22Rv1 (cell line): Measurements from ENCODE around the gene CAMK2B.

Experiments
- ZFX ChIP-seq: fragments of 450-650 bp; IDR thresholded peaks from 2 replicates; pipeline ENCODE4 v1.6.1; 2017; ENCODE audit warnings: antibody characterized with exemption, borderline replicate concordance
- TF ChIP-seq, protein P1 (sequence below): fragments of 450-650 bp; IDR thresholded peaks from 2 replicates; pipeline ENCODE4 v1.5.1; 2017; ENCODE audit warnings: mild to moderate bottlenecking

DNA sequence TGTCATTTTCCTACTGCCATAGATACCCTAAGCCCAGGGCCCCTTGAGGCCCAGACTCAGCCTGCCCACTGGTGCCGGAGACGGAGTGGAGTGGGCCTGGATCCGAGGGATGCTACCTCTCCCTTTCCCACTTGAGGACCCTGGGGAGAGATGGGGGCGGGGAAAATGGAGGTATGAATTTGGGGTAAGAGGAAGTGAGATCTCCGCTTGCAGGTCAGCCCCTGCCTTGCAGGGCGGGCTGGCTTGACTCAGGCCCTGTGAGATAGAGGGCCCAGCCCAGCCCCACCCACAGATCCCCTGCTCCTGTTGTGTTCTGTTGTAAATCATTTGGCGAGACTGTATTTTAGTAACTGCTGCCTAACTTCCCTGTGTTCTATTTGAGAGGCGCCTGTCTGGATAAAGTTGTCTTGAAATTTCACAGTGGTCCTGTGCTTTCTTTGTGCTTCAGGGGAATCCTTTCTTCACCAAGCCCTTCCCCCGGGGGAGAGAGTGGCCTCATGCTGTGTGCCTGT is 111.5 kb downstream of the CAMK2B start:
- no peak for TF ChIP-seq ZFX
- TF ChIP-seq, protein P1, sequence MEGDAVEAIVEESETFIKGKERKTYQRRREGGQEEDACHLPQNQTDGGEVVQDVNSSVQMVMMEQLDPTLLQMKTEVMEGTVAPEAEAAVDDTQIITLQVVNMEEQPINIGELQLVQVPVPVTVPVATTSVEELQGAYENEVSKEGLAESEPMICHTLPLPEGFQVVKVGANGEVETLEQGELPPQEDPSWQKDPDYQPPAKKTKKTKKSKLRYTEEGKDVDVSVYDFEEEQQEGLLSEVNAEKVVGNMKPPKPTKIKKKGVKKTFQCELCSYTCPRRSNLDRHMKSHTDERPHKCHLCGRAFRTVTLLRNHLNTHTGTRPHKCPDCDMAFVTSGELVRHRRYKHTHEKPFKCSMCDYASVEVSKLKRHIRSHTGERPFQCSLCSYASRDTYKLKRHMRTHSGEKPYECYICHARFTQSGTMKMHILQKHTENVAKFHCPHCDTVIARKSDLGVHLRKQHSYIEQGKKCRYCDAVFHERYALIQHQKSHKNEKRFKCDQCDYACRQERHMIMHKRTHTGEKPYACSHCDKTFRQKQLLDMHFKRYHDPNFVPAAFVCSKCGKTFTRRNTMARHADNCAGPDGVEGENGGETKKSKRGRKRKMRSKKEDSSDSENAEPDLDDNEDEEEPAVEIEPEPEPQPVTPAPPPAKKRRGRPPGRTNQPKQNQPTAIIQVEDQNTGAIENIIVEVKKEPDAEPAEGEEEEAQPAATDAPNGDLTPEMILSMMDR = no peak
